ENCODE data around the gene PARK7. TPM values are rescaled to one million over a fixed set of nuclear protein-coding genes. Genes with fewer than 3 reads are reported as not detected.

PARK7 gene
- total RNA-seq, 2 donors from 2014 or later: 247 to 273 TPM

GRCh38 chr1:8026976-8027747 is 65.7 kb downstream of the PARK7 start:
- peaks cover 12% of the 10 kb centered on the region for H3K4me1 Mint-ChIP-seq (ENCODE audit: low read depth)
- peaks cover 62% of the 10 kb centered on the region for H3K27me3 Mint-ChIP-seq (ENCODE audit: low read depth)
- ATAC-seq (replicated peaks in 1 of 2) (no peak), DNase-seq (no peak)
- peaks cover 0 to 3% of the 10 kb centered on the region in 2 donors for H3K9me3 Mint-ChIP-seq
- peaks cover 5 to 9% of the 10 kb centered on the region in 2 donors for H3K36me3 Mint-ChIP-seq (ENCODE audit: insufficient read depth in 2 of 2)
- H3K4me3 Mint-ChIP-seq: peak overlapping the region; percentile 59 to 69
- H3K27ac Mint-ChIP-seq: peak overlapping the region; percentile 36

- DNase-seq (no peak), ATAC-seq (replicated peaks in 1 of 2) (no peak)
- Mint-ChIP-seq H3K4me3 (no peak overlapping the region), H3K27ac (no peak overlapping the region), H3K9me3 (peaks cover 0 to 3% of the 10 kb centered on the region in 2 donors), H3K27me3 (ENCODE audit: low read depth) (peaks cover 54% of the 10 kb centered on the region), H3K4me1 (ENCODE audit: low read depth) (peaks cover 12% of the 10 kb centered on the region), H3K36me3 (ENCODE audit: insufficient read depth in 2 of 2) (peaks cover 5 to 9% of the 10 kb centered on the region in 2 donors)
Measured at GRCh38 chr1:8027748-8028570, 66.4 kb downstream of the PARK7 start.

GRCh38 chr1:8028571-8028910 is 67.0 kb downstream of the PARK7 start:
- H3K27ac Mint-ChIP-seq: no peak overlapping the region
- ATAC-seq (replicated peaks in 1 of 2) (no peak), DNase-seq (no peak)
- H3K27me3 Mint-ChIP-seq (ENCODE audit: low read depth): peaks cover 49% of the 10 kb centered on the region
- peaks cover 12% of the 10 kb centered on the region for H3K4me1 Mint-ChIP-seq (ENCODE audit: low read depth)
- H3K4me3 Mint-ChIP-seq: no peak overlapping the region
- H3K36me3 Mint-ChIP-seq (ENCODE audit: insufficient read depth in 2 of 2): peaks cover 5 to 9% of the 10 kb centered on the region in 2 donors
- peaks cover 0 to 3% of the 10 kb centered on the region in 2 donors for H3K9me3 Mint-ChIP-seq

- Mint-ChIP-seq H3K27me3 (ENCODE audit: low read depth) (peaks cover 33% of the 10 kb centered on the region), H3K9me3 (peaks cover 0 to 3% of the 10 kb centered on the region in 2 donors), H3K27ac (no peak overlapping the region), H3K4me1 (ENCODE audit: low read depth) (peaks cover 5% of the 10 kb centered on the region), H3K36me3 (ENCODE audit: insufficient read depth in 2 of 2) (peaks cover 0 to 4% of the 10 kb centered on the region in 2 donors), H3K4me3 (no peak overlapping the region)
- no peak for ATAC-seq (replicated peaks in 1 of 2)
- no peak for DNase-seq
Measured at GRCh38 chr1:8031176-8031785, 69.8 kb downstream of the PARK7 start.

GRCh38 chr1:8032366-8032910 is 70.9 kb downstream of the PARK7 start:
- no peaks in the 10 kb centered on the region for H3K4me1 Mint-ChIP-seq (ENCODE audit: low read depth)
- H3K27me3 Mint-ChIP-seq (ENCODE audit: low read depth): peaks cover 24% of the 10 kb centered on the region
- DNase-seq: no peak
- ATAC-seq (replicated peaks in 1 of 2): no peak
- H3K27ac Mint-ChIP-seq: no peak overlapping the region
- no peaks in the 10 kb centered on the region for H3K9me3 Mint-ChIP-seq
- no peak overlapping the region for H3K4me3 Mint-ChIP-seq
- no peaks in the 10 kb centered on the region for H3K36me3 Mint-ChIP-seq (ENCODE audit: insufficient read depth in 2 of 2)

- Mint-ChIP-seq H3K4me1 (ENCODE audit: low read depth) (no peaks in the 10 kb centered on the region), H3K27me3 (ENCODE audit: low read depth) (peaks cover 15% of the 10 kb centered on the region), H3K27ac (no peak overlapping the region), H3K4me3 (no peak overlapping the region), H3K9me3 (no peaks in the 10 kb centered on the region), H3K36me3 (ENCODE audit: insufficient read depth in 2 of 2) (no peaks in the 10 kb centered on the region)
- ATAC-seq (replicated peaks in 1 of 2) (no peak), DNase-seq (no peak)
Measured at GRCh38 chr1:8033322-8033721, 71.8 kb downstream of the PARK7 start.

Other genes with a start within 250 kb of the PARK7 start
- 10 to 100 TPM; 19.7 to 21.7 TPM for gene VAMP3, start 190.4 kb upstream of the PARK7 start, total RNA-seq
- gene PER3, start 177.4 kb upstream of the PARK7 start, total RNA-seq: 1 to 10 TPM; 1.2 to 1.3 TPM
- gene UTS2, start 108.6 kb upstream of the PARK7 start, total RNA-seq: not detected
- gene TNFRSF9, start 20.9 kb upstream of the PARK7 start, total RNA-seq: 10 to 100 TPM; 35.4 to 86.2 TPM
- 1 to 10 TPM; 2.6 to 3.3 TPM for gene ERRFI1, start 64.6 kb downstream of the PARK7 start, total RNA-seq